Fibroblast of skin of left quadriceps (primary cell): ENCODE measurements around the gene NEK1.

ENCODE experiments used
- DNase-seq, 2 experiments: peaks; one replicate each; pipeline ENCODE4 v3.0.0-alpha.2; 2013; ENCODE audit warnings: low read depth in 2 of 2

The NEK1 gene

DNA sequence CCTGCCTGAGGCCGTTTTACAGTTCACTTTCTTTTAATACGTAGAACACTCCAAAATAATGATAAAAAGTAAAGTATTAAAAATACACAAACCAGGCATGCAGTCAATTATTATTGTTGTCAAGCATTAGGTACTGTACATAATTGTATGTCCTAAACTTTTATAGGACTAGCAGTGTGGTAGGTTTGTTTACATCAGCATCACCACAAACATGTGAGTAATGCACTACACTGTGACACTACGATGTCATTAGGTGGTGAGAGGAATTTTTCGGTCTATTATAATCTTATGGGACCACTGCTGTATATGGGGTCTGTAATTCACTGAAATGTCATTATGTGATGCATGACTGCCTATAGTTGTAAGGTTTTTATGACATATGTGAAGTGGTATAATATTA is 192.1 kb downstream of the NEK1 start:
- DNase-seq, result no peak

DNA sequence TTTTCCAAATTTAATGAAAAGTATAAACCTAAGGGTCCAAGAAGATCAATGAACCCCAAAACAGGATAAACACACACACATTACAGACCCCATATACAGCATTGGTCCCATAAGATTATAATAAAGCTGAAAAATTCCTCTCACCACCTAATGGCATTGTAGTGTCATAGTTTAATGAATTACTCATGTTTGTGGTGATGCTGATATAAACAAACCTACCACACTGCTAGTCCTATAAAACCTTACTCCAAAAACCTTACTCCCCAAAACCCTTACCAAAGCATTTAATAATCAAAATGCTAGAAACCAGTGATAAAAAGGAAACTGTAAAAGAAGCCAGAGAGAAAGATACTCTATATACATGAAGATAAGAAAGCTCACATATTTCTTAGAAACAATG is 193.5 kb downstream of the NEK1 start:
- no peak for DNase-seq

DNA sequence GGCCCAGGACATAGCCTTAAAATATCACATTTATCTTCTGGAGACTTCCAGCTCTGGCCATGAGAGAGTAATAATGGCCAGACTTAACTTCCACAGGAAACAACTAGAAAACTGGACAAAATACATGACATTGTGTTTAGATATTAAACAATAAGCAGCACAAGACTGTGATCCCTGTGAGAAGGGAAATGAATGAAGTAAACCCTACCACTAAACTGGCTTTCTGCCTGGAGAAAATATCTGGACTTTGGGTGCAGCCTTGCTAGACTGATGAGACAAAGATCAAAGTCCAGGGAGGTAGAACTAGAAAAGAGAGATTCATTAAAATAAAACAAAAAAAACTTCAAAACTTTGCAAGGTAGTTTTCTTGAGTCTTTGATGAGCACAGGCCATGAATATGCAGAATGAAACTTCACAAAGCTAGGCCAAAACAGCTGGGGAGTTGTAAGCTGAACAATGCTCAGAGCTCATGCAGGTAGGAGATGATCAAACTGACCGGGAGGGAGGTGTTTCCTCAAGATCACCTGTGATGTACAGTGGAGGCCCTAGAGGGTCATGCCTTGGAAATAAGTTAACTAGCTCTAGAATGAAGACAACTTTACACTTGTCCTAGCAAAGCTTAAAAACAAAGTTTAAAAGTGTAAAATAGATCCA is 194.6 kb downstream of the NEK1 start:
- DNase-seq, result no peak

DNA sequence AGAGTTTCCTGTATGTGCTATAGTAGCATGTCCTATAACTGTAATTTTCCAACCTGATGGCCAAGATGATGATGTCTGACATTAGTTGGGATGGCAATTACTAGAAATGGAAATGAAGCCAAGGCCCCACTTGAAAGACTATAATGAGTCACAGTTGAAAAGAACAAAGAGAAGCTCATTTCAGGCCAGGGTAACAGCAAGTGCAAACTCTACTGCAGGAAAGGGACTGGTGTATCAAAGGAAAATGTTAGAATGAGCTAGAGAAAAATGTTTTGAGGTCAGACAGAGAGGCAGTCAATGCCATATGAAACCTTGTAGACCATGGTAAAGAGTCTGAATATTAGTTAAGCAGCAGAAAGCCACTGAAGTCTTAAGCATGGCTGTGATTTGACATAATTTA is 195.4 kb downstream of the NEK1 start:
- no peak for DNase-seq

DNA sequence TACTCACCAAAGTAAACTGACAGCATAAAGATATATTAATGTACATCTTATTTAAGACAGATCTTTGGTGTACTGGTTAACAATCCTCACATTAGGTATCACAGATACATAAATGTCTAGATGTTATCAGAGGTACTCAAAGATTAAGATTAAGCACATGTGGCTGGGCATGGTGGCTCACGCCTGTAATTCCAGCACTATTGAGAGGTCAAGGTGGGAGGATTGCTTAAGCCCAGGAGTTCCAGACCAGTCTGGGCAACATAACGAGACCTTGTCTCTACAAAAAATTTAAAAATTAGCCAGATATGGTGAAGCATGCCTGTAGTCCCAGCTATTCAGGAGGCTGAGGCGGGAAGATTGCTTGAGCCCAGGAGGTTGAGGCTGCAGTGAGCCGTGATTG is 195.9 kb downstream of the NEK1 start:
- no peak for DNase-seq

DNA sequence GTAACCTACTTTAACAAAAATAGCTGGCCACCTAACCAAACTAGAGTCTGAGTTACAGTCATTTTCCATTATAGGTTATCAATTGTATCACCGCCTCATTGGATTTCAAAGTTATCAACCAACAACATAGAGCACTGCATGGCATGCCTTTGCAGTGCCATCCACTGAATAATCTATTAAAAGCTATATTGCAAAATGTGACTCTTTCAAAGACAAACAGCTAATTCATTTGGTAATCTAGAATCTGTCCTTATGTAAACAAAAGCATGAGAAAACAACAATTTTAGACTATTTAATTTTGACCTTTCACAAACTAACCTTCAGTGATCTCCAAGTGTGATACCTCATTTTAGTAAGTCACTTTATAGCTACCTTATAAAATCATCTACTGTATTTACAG is 197.5 kb downstream of the NEK1 start:
- DNase-seq, result no peak

DNA sequence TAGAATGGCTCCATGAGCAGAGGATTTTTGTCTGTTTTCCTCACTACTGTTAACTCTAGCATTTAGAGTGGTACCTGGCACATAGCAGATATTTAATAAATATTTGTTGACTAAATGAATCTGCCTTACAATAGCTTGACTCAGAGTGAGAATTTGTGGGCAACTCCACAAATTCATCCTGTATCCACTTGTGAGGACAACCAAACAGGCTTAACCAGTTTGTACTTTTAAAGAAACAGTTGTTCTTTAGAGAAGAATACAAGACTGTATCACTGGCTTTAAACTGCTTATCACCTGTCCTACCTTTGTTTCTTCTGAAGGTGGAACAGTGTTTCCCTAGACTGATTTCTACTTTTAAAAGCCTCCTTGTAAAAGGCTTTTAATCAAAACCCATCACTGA is 200.3 kb downstream of the NEK1 start:
- DNase-seq, result no peak

DNA sequence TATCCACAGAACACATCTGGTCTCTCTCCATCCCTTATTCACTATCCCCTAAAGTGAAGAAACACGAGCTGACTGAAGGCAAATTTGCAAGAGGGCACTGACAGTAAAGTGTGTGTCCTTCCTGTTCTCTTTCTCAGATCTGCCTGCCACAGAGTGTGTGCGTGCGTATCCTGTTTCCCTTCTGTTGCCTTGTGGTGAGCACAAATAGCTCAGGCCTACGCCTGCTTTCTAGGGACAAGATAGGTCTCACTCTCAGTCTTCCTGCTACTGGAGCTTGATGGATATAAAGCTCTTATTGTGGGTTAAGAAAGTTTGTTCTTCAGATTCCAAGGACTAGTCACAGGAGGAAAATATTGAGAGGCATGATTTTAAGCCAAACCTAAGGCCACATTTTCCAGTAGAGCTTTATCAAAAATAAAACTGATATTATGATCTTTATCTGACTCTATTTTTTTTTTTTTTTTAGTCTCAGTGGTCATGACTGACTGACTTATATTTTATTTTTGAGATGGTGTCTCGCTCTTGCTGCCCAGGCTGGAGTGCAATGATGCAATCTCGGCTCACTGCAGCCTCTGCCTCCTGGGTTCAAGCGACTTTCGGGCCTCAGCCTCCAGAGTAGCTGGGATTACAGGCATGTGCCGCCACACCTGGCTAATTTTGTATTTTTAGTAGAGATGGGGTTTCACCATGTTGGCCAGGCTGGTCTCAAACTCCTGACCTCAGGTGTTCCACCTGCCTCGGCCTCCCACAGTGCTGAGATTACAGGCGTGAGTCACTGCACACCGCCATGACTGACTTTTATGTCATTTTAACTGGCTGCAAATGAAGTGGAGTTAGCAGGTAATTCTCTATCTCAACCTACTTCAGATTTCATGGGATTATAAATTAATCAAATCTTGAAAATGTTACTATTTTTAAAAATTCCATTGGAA is 201.3 kb downstream of the NEK1 start:
- peak; percentile 63 to 68 for DNase-seq

DNA sequence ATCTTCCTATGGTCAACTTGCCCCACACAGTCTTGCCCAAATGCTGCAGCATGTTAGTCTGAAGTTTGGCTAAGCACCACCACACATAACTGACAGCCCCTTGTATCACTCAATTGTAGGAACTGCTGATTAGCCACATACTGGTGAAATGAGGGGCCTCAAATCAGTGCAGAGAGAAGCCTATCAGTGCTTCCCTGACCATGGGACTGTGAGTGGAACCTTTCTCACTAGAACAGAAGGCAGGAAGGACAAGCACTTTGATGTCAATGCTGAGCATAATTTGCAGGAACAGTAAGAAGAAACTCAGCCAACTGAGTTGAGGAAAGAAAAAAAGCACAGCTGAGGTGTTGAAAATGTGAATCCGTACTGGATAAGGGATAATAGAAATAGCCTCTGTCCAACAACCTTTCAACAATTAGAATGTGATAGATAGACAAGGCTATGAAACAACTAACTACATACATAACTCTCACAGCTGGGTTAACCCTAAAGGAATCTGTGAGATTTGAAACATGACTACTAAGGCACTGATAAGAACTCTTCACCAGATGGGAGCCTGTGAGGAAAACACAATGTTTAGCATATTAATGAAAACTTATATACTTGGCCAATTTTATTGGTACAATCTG is 205.1 kb downstream of the NEK1 start:
- DNase-seq, result peak in 1 of 2 experiments; percentile 17

DNA sequence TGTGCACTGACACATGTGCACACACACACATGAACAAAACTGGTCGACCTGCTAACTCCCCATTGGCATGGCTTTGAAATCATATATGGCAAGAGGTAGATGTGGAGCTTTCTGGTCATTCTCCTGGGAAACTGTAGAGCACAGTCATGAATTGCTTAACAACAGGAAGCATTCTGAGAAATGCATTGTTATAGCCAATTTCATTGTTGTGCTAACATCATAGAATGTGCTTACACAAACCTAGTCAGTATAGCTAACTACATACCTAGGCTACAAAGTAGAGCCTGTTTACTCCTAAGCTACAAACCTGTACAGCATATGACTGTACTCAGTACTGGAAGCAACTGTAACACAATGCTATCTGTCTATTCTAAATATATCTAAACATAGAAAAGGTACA is 207.4 kb downstream of the NEK1 start:
- DNase-seq, result no peak

DNA sequence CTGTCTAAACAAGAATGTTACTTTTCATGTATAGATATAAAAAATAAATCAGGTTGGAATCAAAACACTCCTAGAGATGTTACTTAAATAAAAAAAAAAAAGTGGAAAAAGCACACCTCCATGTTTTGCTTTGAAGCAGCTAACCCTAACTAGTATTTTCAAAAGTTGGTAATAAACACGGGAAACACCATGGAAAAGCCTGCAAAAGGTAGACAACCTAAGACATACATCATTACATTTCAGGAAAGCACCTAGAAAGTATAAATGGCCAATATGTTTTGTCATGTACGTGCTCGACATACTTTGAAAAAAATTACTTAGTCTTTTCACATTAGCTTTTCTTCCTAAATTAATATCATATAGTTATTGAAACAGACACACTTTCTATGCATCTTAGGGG is 211.6 kb downstream of the NEK1 start:
- DNase-seq, result no peak

DNA sequence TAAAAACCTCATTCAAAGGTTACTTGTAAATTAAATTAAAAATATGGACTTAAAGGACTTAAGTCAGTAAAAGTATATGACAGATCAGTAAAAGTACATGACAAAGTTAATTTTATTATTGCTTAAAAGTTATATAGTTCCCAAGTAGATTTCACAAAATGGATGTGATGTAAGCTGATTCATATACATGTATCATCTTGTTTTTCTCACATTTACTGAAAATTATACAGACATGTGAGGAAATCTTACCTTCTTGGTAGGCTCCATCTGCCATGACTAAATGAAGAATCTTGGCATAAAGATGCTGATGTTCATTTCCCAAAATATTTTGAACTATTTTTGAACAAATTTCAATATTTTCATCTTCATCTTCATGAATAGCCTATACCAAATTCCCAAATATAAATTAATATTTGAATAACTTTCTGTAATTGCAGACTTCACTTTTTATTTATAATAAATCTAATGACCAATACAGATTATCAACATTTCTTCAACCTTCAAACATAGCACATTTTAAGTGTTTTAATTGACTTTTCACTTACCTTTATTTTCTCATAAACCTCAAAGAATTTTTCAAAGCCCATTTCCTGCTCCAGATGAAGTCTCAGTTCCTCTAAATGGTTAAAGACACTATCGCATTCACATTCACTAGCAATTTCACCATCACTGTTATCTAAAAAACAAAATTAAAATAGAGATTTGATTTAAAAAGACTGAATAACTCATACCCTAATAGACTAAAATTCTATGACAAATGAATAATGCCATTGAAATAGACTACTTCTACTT is 212.2 kb downstream of the NEK1 start:
- DNase-seq, result no peak

DNA sequence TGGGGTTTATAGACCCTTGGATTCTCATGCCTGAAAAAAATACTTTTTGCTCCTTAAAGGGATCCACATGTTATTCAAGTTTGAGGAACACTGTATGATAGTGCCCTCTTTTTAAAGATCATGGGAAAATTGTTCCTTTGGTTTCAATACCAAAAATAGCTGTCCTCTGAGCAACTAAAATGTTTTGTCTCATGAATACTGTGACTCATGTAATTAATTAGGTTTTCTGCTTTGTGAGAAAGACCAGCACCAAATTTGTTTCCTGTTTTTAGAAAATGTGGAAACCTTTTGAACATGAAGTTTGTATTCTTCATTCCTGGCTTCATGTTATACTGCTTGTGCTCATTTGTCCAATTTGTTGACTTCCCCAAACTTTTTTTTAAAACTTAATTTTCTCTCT is 214.1 kb downstream of the NEK1 start:
- DNase-seq, result peak; percentile 63 to 73

DNA sequence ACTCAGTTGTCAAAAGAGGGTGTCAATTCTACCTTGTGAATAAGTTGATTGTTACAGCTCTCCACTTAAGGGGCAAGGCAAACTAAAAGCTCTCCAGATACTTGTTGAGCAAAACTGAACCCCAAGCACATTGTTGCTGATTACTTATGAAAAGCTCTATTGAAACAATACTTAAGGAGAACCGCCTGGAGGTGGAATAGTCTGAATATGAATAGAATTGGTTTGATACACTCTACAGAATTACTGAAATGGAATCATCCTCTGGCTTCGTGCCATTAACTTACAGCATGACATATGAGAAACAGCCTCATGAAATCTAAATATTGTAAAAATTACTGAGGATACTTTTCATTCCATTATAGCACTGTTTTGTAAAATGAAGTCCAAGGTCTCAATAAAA is 214.6 kb downstream of the NEK1 start:
- peak; percentile 51 to 57 for DNase-seq

DNA sequence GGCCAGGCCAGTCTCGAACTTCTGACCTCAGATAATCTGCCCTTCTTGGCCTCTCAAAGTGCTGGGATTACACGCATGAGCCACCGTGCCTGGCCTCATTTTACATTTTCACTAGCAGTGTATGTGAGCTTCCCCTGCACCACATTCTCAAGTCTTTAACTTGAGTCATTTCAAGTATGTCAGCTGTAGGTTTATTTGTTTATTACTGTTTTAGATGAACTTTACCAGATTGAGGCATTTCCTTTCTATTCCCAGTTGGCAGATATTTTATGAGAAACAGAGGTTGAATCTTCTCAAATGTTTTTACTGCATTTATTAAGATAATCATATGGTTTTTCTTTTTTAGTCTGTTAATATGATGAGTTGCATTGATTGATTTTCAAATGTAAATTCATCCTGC is 227.0 kb downstream of the NEK1 start:
- DNase-seq, result peak; percentile 68 to 69

DNA sequence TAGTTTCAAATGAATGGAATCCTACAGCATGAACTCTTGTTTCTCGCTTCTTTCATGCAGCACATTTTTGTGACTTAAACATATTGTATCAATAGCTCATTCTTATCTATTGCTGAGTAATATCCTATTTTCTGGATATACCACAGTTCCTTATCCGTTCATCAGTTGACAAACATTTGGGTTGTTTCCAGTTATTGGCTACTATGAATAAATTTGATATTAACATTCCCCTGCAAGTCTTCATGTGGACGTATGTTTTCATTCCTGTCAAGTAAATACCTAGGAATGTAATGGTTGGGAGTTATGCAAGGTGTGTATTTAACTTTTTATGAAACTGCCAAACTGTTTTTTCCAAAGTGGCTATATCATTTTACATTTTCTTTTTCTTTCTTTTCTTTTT is 227.6 kb downstream of the NEK1 start:
- DNase-seq, result no peak

DNA sequence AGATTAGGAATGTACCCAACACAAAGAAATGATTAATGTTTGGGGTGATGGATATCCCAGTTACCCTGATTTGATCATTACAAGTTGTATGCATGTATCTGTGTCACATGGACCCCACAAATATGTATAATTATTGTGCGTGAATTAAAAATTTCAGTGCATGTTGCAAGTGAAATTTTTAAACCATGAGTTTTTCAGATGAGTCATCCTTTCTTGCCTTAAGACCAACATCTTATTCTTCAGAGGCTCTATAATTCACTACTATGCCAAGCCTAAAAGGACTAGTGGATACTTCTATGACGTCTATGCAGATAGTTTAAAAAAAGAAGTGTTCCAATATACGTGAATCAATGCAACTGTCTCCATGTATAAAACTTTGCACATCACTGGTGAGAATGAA is 228.7 kb downstream of the NEK1 start:
- peak; percentile 90 to 91 for DNase-seq

DNA sequence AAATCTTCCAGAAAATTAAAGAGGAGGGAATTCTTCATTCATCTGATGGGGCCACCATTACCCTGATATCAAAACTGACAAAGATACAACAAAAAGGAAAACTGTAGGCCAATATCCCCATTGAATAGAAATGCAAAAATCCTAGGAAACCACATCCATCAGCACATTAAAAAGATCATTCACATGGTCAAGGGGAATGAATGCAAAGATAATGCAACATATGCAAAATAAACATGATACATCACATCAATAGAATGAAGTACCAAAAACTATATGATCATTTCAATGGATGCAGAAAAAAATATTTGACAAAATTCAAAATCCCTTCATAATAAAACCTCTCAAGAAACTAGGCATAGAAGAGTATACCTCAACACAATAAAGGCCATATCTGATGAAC is 232.7 kb downstream of the NEK1 start:
- DNase-seq, result no peak

DNA sequence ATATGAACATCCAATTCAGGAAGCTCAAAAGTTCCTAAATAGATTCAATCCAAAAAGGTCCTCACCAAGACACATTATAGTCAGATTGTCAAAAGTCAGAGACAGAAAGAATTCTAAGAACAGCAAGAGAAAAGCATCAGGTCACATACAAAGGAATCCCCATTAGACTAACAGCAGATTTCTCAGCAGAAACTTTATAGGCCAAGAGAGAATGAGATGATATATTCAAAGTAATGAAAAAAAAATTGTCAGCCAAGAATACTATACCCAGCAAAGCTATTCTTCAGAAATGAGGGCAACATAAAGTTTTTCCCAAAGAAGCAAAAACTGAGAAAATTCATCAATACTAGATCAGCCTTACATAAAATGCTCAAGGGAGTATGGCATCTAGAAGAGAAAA is 235.0 kb downstream of the NEK1 start:
- DNase-seq, result no peak

DNA sequence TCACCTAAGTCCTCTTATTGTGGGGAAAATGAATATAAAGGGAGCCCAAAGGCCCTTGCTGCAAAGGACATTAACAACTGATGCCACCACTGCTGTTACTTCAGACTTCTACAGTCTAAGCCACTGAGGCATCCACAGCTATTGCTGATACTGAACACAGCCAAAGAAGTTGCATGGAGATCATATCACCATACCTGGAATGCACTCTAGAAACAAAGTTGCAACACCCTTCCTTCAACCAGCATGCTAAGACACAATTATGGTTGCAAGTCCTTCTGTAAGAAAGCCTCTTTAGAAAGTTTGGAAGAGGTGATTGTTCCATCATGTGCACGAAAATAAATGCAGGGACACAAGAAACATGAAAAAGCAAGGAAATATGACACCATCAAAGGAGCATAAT is 236.0 kb downstream of the NEK1 start:
- no peak for DNase-seq

DNA sequence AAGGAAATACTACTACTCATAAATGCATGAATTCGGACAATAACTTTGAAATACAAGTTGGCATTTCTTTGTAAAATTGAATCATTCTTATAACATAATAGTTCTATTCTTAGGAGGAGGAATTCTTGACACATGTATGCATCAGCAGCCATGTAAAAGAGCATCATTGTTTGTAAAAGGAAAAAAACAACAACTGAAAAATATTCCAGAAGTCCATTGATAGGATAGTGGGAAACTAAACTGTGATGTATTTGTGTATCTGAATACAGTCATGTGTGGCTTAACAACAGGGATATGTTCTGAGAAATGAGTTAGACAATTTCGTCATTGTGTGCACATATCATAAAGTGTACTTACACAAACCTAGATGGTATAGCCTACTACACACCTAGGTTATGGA is 239.6 kb downstream of the NEK1 start:
- no peak for DNase-seq

DNA sequence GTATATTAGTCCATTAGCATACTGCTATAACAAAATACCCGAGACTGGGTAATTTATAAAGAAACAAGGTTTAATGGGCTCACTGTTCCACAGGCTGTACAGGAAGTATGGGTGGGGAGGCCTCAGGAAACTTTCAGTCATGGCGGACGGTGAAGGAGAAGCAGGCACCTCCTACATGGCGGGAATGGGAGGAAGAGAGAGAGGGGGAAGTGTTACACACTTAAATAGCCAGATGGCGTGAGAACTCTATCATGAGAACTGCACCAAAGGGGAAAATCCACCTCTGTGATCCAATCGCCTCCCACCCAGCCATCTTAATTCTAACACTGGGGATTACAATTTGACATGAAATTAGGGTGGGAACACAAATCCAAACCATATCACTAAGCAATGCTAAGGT is 242.7 kb downstream of the NEK1 start:
- DNase-seq, result no peak
